Fibroblast of mammary gland (primary cell): ENCODE data around the gene CDKAL1.
A peak's percentile ranks its signal among the peaks of the same experiment; 100 is the strongest.

Source experiments
- DNase-seq: peaks from one replicate; pipeline ENCODE4 v3.0.0-alpha.2; 2010; ENCODE audit warnings: low read depth
- H3K4me3 ChIP-seq: 2 replicates; pipeline ENCODE4 v1.5.1; 2011; ENCODE audit warnings: low read depth, mild to moderate bottlenecking, low read length, moderate library complexity; ENCODE audit not compliant: control insufficient read depth
- TF ChIP-seq, protein P1 (sequence below): conservative IDR thresholded peaks from 2 replicates; pipeline ENCODE4 v1.5.1; 2011; ENCODE audit warnings: low read depth, low read length, inconsistent platforms; ENCODE audit not compliant: control insufficient read depth, insufficient read depth

The CDKAL1 gene

DNA sequence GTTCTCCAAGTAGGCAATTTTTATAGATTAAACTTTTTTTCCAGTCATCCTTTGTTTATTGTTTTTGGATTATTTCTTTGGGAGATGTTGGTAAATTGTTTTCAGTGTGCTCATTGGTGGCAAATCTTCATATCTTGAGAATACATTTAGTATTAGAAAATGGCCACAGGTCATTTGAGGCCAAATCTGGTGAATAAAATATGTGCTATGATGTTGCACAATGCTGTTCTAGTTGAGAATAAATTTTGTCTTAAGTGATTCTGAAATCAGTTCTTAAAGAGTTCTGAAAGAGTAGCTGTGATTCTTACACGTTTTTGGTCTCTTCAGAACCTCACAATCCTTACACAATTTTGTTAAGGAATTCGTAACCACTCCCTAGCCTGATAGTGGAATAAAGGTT is 20.1 kb downstream of the CDKAL1 start:
- peak; percentile 46 for DNase-seq
- TF ChIP-seq, protein P1, sequence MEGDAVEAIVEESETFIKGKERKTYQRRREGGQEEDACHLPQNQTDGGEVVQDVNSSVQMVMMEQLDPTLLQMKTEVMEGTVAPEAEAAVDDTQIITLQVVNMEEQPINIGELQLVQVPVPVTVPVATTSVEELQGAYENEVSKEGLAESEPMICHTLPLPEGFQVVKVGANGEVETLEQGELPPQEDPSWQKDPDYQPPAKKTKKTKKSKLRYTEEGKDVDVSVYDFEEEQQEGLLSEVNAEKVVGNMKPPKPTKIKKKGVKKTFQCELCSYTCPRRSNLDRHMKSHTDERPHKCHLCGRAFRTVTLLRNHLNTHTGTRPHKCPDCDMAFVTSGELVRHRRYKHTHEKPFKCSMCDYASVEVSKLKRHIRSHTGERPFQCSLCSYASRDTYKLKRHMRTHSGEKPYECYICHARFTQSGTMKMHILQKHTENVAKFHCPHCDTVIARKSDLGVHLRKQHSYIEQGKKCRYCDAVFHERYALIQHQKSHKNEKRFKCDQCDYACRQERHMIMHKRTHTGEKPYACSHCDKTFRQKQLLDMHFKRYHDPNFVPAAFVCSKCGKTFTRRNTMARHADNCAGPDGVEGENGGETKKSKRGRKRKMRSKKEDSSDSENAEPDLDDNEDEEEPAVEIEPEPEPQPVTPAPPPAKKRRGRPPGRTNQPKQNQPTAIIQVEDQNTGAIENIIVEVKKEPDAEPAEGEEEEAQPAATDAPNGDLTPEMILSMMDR = no peak
- no peak overlapping the region for H3K4me3 ChIP-seq

GRCh38 chr6:20554817-20555216 is 20.6 kb downstream of the CDKAL1 start:
- no peak overlapping the region for H3K4me3 ChIP-seq
- DNase-seq = no peak
- TF ChIP-seq, protein P1 = no peak

GRCh38 chr6:20559924-20560551 is 25.8 kb downstream of the CDKAL1 start:
- no peak overlapping the region for H3K4me3 ChIP-seq
- TF ChIP-seq, protein P1 = no peak
- peak; percentile 26 for DNase-seq

DNA sequence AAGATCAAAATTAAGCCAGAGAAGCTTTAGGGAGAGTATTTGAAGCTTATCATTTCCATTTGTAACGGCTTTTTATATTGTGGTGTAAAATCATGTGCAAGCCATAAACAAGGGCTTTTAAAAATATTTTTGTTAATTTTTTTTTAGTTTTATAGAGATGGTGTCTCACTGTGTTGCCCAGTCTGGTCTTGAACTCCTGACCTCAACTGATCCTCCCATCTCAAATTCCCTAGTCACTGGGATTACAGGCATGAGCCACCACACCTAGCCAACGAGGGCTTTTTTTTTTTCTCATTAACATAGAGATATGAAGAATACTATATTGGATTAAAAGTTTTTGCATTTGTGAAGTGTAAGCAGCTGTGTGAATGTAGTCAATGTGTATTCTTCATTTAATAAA is 29.1 kb downstream of the CDKAL1 start:
- TF ChIP-seq, protein P1 = no peak
- DNase-seq = no peak
- no peak overlapping the region for H3K4me3 ChIP-seq

DNA sequence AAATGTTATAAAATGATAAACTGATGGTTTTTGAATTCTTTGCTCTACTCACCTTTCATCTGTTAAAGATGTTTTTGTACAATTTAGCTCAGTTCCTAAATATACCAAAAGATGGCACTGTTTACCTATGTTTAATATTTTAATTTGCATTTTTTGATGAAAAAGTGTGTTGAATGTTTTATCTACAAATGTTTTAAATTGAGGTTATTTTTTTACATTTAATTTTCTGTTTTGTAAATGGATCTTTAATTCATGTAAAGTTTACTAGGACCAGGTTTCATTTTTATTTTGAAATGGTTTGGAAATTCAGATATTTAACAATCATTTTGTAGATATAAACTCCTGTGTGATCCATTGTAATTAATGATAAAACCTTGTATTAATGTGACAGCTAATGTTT is 30.0 kb downstream of the CDKAL1 start:
- TF ChIP-seq, protein P1 = peak; percentile 50

GRCh38 chr6:20564777-20565176 is 30.5 kb downstream of the CDKAL1 start:
- no peak overlapping the region for H3K4me3 ChIP-seq
- TF ChIP-seq, protein P1 = no peak
- DNase-seq = no peak

More for the DNA sequence above, 30.0 kb downstream of the CDKAL1 start:
- H3K4me3 ChIP-seq = no peak overlapping the region
- DNase-seq = peak; percentile 35

GRCh38 chr6:20565342-20565741 is 31.1 kb downstream of the CDKAL1 start:
- no peak overlapping the region for H3K4me3 ChIP-seq
- DNase-seq = no peak
- TF ChIP-seq, protein P1 = no peak
